ENCODE data around the gene RNF187.
A peak's percentile ranks its signal among the peaks of the same experiment; 100 is the strongest.

RNF187 gene

GRCh38 chr1:228448372-228448771 is 38.8 kb upstream of the RNF187 start:
- Histone ChIP-seq H4K20me1 (ENCODE audit: insufficient read depth) (no peaks in the 10 kb centered on the region), H3K4me3 (IDR thresholded peaks at IDR 0.05; ENCODE audit: insufficient read depth, low read depth, low read length) (no peak overlapping the region), H3K4me1 (ENCODE audit: low read depth, poor library complexity, severe bottlenecking) (no peaks in the 10 kb centered on the region), H3K36me3 (ENCODE audit: insufficient read depth) (no peaks in the 10 kb centered on the region), H2AFZ (ENCODE audit: low read depth) (no peak overlapping the region), H3K4me2 (no peak overlapping the region), H3K79me2 (ENCODE audit: insufficient read depth, low read depth) (no peaks in the 10 kb centered on the region), H3K27me3 (ENCODE audit: insufficient read depth, low read depth) (no peaks in the 10 kb centered on the region), H3K9ac (no peak overlapping the region), H3K27ac (no peak overlapping the region)
- no peak for TF ChIP-seq CTCF (conservative IDR thresholded peaks at IDR 0.05; ENCODE audit: low read depth, low read length)

GRCh38 chr1:228450200-228450599 is 37.0 kb upstream of the RNF187 start:
- Histone ChIP-seq H3K4me3 (IDR thresholded peaks at IDR 0.05; ENCODE audit: insufficient read depth, low read depth, low read length) (no peak overlapping the region), H3K9ac (no peak overlapping the region), H3K36me3 (ENCODE audit: insufficient read depth) (no peaks in the 10 kb centered on the region), H2AFZ (ENCODE audit: low read depth) (no peak overlapping the region), H4K20me1 (ENCODE audit: insufficient read depth) (no peaks in the 10 kb centered on the region), H3K79me2 (ENCODE audit: insufficient read depth, low read depth) (no peaks in the 10 kb centered on the region), H3K27me3 (ENCODE audit: insufficient read depth, low read depth) (no peaks in the 10 kb centered on the region), H3K4me1 (ENCODE audit: low read depth, poor library complexity, severe bottlenecking) (no peaks in the 10 kb centered on the region), H3K27ac (no peak overlapping the region), H3K4me2 (no peak overlapping the region)
- no peak for TF ChIP-seq CTCF (conservative IDR thresholded peaks at IDR 0.05; ENCODE audit: low read depth, low read length)

- H4K20me1 ChIP-seq (ENCODE audit: insufficient read depth) = no peaks in the 10 kb centered on the region
- H3K4me1 ChIP-seq (ENCODE audit: low read depth, poor library complexity, severe bottlenecking) = no peaks in the 10 kb centered on the region
- no peaks in the 10 kb centered on the region for H3K79me2 ChIP-seq (ENCODE audit: insufficient read depth, low read depth)
- no peak overlapping the region for H2AFZ ChIP-seq (ENCODE audit: low read depth)
- no peak overlapping the region for H3K4me2 ChIP-seq
- H3K9ac ChIP-seq = no peak overlapping the region
- no peaks in the 10 kb centered on the region for H3K36me3 ChIP-seq (ENCODE audit: insufficient read depth)
- no peak overlapping the region for H3K4me3 ChIP-seq (IDR thresholded peaks at IDR 0.05; ENCODE audit: insufficient read depth, low read depth, low read length)
- no peaks in the 10 kb centered on the region for H3K27me3 ChIP-seq (ENCODE audit: insufficient read depth, low read depth)
- TF ChIP-seq CTCF (conservative IDR thresholded peaks at IDR 0.05; ENCODE audit: low read depth, low read length) = no peak
- H3K27ac ChIP-seq = no peak overlapping the region
Measured at GRCh38 chr1:228452194-228453021, 34.8 kb upstream of the RNF187 start.

- Histone ChIP-seq H3K79me2 (ENCODE audit: insufficient read depth, low read depth) (no peaks in the 10 kb centered on the region), H3K27ac (no peak overlapping the region), H3K4me3 (IDR thresholded peaks at IDR 0.05; ENCODE audit: insufficient read depth, low read depth, low read length) (no peak overlapping the region), H3K9ac (no peak overlapping the region), H3K4me1 (ENCODE audit: low read depth, poor library complexity, severe bottlenecking) (no peaks in the 10 kb centered on the region), H3K36me3 (ENCODE audit: insufficient read depth) (no peaks in the 10 kb centered on the region), H2AFZ (ENCODE audit: low read depth) (peak overlapping the region; percentile 9; the same call in 1 of the 2 replicates), H3K4me2 (no peak overlapping the region), H4K20me1 (ENCODE audit: insufficient read depth) (no peaks in the 10 kb centered on the region), H3K27me3 (ENCODE audit: insufficient read depth, low read depth) (no peaks in the 10 kb centered on the region)
- no peak for TF ChIP-seq CTCF (conservative IDR thresholded peaks at IDR 0.05; ENCODE audit: low read depth, low read length)
Measured at GRCh38 chr1:228453022-228453560, 34.1 kb upstream of the RNF187 start.

Measured in KMS-11 (cell line).